Testis (tissue), 3 donors: ENCODE data around the gene ARL13A. TPM values are rescaled to one million over a fixed set of nuclear protein-coding genes. Genes with fewer than 3 reads are reported as not detected.
"Not testable (repeated sequence)": the region's sequence is repeated elsewhere in the genome, so short reads cannot be mapped to it uniquely, and the experiment has no call there.

Experiments used
- DNase-seq: peaks from one replicate; pipeline ENCODE4 v3.0.0-alpha.2; 2019
- H3K27ac ChIP-seq, 2 donors: fragments of 200-600 bp; sonication (generic); one replicate each; pipeline ENCODE4 v1.5.1; 2019
- H3K27me3 ChIP-seq: fragments of 200-600 bp; sonication (generic); one replicate; pipeline ENCODE4 v1.5.1; 2019
- H3K36me3 ChIP-seq: fragments of 200-600 bp; sonication (generic); one replicate; pipeline ENCODE4 v1.5.1; 2017; ENCODE audit warnings: low read depth; ENCODE audit errors: missing control alignments
- H3K4me1 ChIP-seq: fragments of 200-600 bp; sonication (generic); one replicate; pipeline ENCODE4 v1.5.1; 2019
- H3K4me3 ChIP-seq, 2 donors: fragments of 200-600 bp; sonication (generic); one replicate each; pipeline ENCODE4 v1.5.1; 2017 to 2019
- H3K9me3 ChIP-seq: fragments of 200-600 bp; sonication (generic); one replicate; pipeline ENCODE4 v1.5.1; 2017
- POLR2A ChIP-seq: fragments of 450-650 bp; IDR thresholded peaks from one replicate; pipeline ENCODE4 v1.6.1; 2017; ENCODE audit warnings: antibody characterized with exemption, mild to moderate bottlenecking, moderate library complexity
- WGBS, 2 donors: methylation state at CpG; one replicate each; pipeline ENCODE4 v1.1.5; 2018; 5-methylcytosine and 5-hydroxymethylcytosine counted together
- intact Hi-C: fragments of 100-400 bp; cut with DNase I; formaldehyde crosslinking; loops from one replicate; pipeline ENCODE4 v1.15.1; 2023; ENCODE audit warnings: low total_unique reads
- polyA plus RNA-seq: library from polyadenylated mRNA; stranded (reverse); fragments of 350-450 nt; fragmentation: Illumina TruSeq; extraction: RNeasy Lipid Tissue Mini Kit (QIAGEN cat#74804); gene quantifications from one replicate; pipeline ENCODE4 v1.2.3, GENCODE V29; 2014; ENCODE audit warnings: low read depth, low replicate concordance; ENCODE audit not compliant: insufficient read depth
- total RNA-seq, 2 donors: library from RNA; depleted of rRNA; stranded (reverse); fragments of >200 nt; gene quantifications; one replicate each; pipeline ENCODE4 v1.2.3, GENCODE V29; 2016
- TF ChIP-seq, protein P1 (sequence below), 3 experiments: fragments of 450-650 bp in 2 of 3; fragments of 200-600 bp in 1 of 3; sonication (generic) in 1 of 3; IDR thresholded peaks; one replicate each; pipeline ENCODE4 v1.5.1; 2016 to 2019; ENCODE audit warnings: antibody characterized with exemption in 3 of 3, mild to moderate bottlenecking in 2 of 3, moderate library complexity in 1 of 3

The ARL13A gene
- total and polyA plus RNA-seq, 3 donors from 2014 or later = 4.5 to 13.2 (median 7.3) TPM

DNA sequence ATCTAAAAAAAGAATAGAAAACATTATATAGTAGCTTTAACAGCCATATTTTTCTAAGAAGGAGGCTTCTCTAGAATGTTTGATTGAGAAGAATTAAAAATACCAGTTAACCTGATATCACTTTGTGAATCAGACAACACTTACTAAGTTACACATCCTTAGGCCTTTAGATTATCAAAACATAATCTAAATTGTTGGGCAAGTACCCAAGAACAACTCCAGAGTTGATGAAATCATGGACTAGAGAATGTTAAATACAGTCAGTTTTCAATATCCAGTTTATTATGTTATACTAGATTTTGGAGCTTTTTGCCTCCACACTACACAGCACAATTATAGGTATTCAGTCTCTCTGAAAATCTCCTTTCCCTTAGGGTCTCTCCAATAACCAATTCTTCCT is 39.6 kb downstream of the ARL13A start:
- Histone ChIP-seq H3K27me3 (no peaks in the 10 kb centered on the region), H3K9me3 (no peaks in the 10 kb centered on the region), H3K4me3 (no peak overlapping the region), H3K4me1 (no peaks in the 10 kb centered on the region), H3K27ac (no peak overlapping the region), H3K36me3 (no peaks in the 10 kb centered on the region)
- DNase-seq = no peak
- TF ChIP-seq POLR2A = no peak
- TF ChIP-seq, protein P1, sequence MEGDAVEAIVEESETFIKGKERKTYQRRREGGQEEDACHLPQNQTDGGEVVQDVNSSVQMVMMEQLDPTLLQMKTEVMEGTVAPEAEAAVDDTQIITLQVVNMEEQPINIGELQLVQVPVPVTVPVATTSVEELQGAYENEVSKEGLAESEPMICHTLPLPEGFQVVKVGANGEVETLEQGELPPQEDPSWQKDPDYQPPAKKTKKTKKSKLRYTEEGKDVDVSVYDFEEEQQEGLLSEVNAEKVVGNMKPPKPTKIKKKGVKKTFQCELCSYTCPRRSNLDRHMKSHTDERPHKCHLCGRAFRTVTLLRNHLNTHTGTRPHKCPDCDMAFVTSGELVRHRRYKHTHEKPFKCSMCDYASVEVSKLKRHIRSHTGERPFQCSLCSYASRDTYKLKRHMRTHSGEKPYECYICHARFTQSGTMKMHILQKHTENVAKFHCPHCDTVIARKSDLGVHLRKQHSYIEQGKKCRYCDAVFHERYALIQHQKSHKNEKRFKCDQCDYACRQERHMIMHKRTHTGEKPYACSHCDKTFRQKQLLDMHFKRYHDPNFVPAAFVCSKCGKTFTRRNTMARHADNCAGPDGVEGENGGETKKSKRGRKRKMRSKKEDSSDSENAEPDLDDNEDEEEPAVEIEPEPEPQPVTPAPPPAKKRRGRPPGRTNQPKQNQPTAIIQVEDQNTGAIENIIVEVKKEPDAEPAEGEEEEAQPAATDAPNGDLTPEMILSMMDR (IDR thresholded peaks at IDR 0.05) = no peak
- intact Hi-C loops = no loop called here

- H3K36me3 ChIP-seq, DNase-seq, H3K27me3 ChIP-seq, H3K27ac ChIP-seq, H3K9me3 ChIP-seq, H3K4me3 ChIP-seq, intact Hi-C loops, H3K4me1 ChIP-seq: not testable (repeated sequence)
- WGBS, 2 donors = 89 to 100% methylated on average over 1 of the region's 1 CpG
Observed at GRCh38 chrX:101012031-101012430, 42.5 kb downstream of the ARL13A start.

DNA sequence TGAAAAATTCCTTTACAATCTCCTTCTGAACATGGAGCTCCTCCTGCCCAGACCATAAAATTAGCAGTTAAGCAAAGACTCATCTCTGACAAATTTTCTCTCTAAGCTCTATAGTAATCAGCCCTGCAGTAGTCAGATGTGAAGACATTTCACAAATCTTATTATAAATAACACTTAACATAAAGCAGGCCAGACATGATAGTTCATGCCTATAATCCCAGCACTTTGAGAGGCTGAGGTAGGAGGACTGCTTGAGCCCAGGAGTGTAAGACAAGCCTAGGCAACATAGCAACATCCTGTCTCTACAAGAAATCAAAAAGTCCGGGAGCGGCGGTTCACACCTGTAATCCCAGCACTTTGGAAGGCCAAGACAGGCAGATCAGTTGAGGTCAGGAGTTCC is 52.5 kb downstream of the ARL13A start:
- WGBS, 2 donors = 97 to 100% methylated on average over 1 to 3 of the region's 3 CpGs
- no peaks in the 10 kb centered on the region for H3K9me3 ChIP-seq
- no peak for DNase-seq
- H3K36me3 ChIP-seq = no peaks in the 10 kb centered on the region
- intact Hi-C loops = no loop called here
- no peak overlapping the region for H3K4me3 ChIP-seq
- H3K27ac ChIP-seq = no peak overlapping the region
- no peaks in the 10 kb centered on the region for H3K4me1 ChIP-seq
- TF ChIP-seq, protein P1 (IDR thresholded peaks at IDR 0.05) = no peak
- no peak for TF ChIP-seq POLR2A
- H3K27me3 ChIP-seq = no peaks in the 10 kb centered on the region

GRCh38 chrX:101025126-101025525 is 55.6 kb downstream of the ARL13A start:
- H3K4me3 ChIP-seq = no peak overlapping the region
- H3K27me3 ChIP-seq = no peaks in the 10 kb centered on the region
- TF ChIP-seq, protein P1 (IDR thresholded peaks at IDR 0.05) = no peak
- TF ChIP-seq POLR2A = no peak
- no peak overlapping the region for H3K27ac ChIP-seq
- no peak for DNase-seq
- intact Hi-C loops = no loop called here
- no peaks in the 10 kb centered on the region for H3K36me3 ChIP-seq
- no peaks in the 10 kb centered on the region for H3K4me1 ChIP-seq
- no peaks in the 10 kb centered on the region for H3K9me3 ChIP-seq

GRCh38 chrX:101028562-101028961 is 59.1 kb downstream of the ARL13A start:
- Histone ChIP-seq H3K36me3 (no peaks in the 10 kb centered on the region), H3K27ac (no peak overlapping the region), H3K9me3 (no peaks in the 10 kb centered on the region), H3K4me3 (no peak overlapping the region), H3K4me1 (no peaks in the 10 kb centered on the region), H3K27me3 (no peaks in the 10 kb centered on the region)
- DNase-seq = no peak
- intact Hi-C loops = no loop called here
- 100% methylated on average over 1 of the region's 1 CpG for WGBS, 2 donors
- TF ChIP-seq, protein P1 (IDR thresholded peaks at IDR 0.05) = no peak
- TF ChIP-seq POLR2A = no peak
